HEK293 (cell line): ENCODE measurements around the gene CUEDC1.

Experiments
- CTCF ChIA-PET: fragments of 350-600 bp; formaldehyde crosslinking; extraction: SDS; loops from one replicate; lab custom pipeline; 2021; ENCODE audit warnings: antibody characterized with exemption; lab: Yijun Ruan, JAX
- POLR2A ChIA-PET: fragments of 300-600 bp; formaldehyde crosslinking; extraction: SDS; loops from one replicate; lab custom pipeline; 2020; ENCODE audit warnings: antibody characterized with exemption, inconsistent platforms; lab: Yijun Ruan, JAX
- H3K27ac ChIP-seq: fragments of 200-500 bp; sonication (Bioruptor generic); 2 replicates; pipeline ENCODE4 v1.5.1; 2014; ENCODE audit warnings: low read depth, low read length, control low read depth, inconsistent platforms; ENCODE audit errors: extremely low read depth
- H3K36me3 ChIP-seq, 2 experiments: fragments of 200-500 bp in 1 of 2; sonication (Bioruptor generic) in 1 of 2; 1 replicate in 1 of 2; 2 replicates in 1 of 2; pipeline ENCODE4 v1.5.1; 2014 to 2017; ENCODE audit warnings: inconsistent platforms in 2 of 2, low read length in 2 of 2; ENCODE audit not compliant: control insufficient read depth in 2 of 2, insufficient read depth in 1 of 2
- H3K4me1 ChIP-seq: fragments of 200-500 bp; sonication (Bioruptor generic); 2 replicates; pipeline ENCODE4 v1.5.1; 2014; ENCODE audit warnings: mild to moderate bottlenecking, low read length, inconsistent platforms; ENCODE audit not compliant: control insufficient read depth, insufficient read depth
- H3K4me3 ChIP-seq: 2 replicates; pipeline ENCODE4 v1.5.1; 2011; ENCODE audit warnings: low read depth, mild to moderate bottlenecking, control low read depth, low read length, moderate library complexity
- H3K9me3 ChIP-seq: fragments of 200-500 bp; sonication (Bioruptor generic); 2 replicates; pipeline ENCODE4 v1.5.1; 2014; ENCODE audit warnings: low read depth, low read length, inconsistent platforms; ENCODE audit not compliant: control insufficient read depth, insufficient read depth
- GLI2 ChIP-seq: fragments of 450-650 bp; formaldehyde crosslinking; IDR thresholded peaks from 2 replicates; pipeline ENCODE4; 2017; ENCODE audit warnings: missing biosample characterization, missing genetic modification characterization, low read depth, borderline replicate concordance
- HOXA7 ChIP-seq: sonication (generic); formaldehyde crosslinking; IDR thresholded peaks from 2 replicates; pipeline ENCODE4 v1.8.1; 2022; ENCODE audit warnings: missing genetic modification reagents, borderline replicate concordance
- KLF7 ChIP-seq: fragments of 450-650 bp; formaldehyde crosslinking; IDR thresholded peaks from 2 replicates; pipeline ENCODE4 v1.5.1; 2016; ENCODE audit warnings: missing biosample characterization, missing genetic modification characterization, borderline replicate concordance
- KLF8 ChIP-seq: fragments of 450-650 bp; formaldehyde crosslinking; IDR thresholded peaks from 2 replicates; pipeline ENCODE4 v1.5.1; 2016; ENCODE audit warnings: missing biosample characterization, missing genetic modification characterization
- REPIN1 ChIP-seq: fragments of 450-650 bp; formaldehyde crosslinking; IDR thresholded peaks from 2 replicates; pipeline ENCODE4 v1.5.1; 2017; ENCODE audit warnings: missing biosample characterization, missing genetic modification characterization, low read depth
- ZBTB20 ChIP-seq: fragments of 450-650 bp; formaldehyde crosslinking; IDR thresholded peaks from 2 replicates; pipeline ENCODE4 v1.5.1; 2016; ENCODE audit warnings: missing biosample characterization, missing genetic modification characterization
- ZBTB48 ChIP-seq: fragments of 450-650 bp; formaldehyde crosslinking; IDR thresholded peaks from 2 replicates; pipeline ENCODE4 v1.5.1; 2016; ENCODE audit warnings: missing biosample characterization, missing genetic modification characterization
- ZFP37 ChIP-seq: fragments of 450-650 bp; formaldehyde crosslinking; IDR thresholded peaks from 2 replicates; pipeline ENCODE4 v1.5.1; 2016; ENCODE audit warnings: missing biosample characterization, missing genetic modification characterization
- ZNF10 ChIP-seq: fragments of 450-650 bp; formaldehyde crosslinking; IDR thresholded peaks from 2 replicates; pipeline ENCODE4 v1.5.1; 2017; ENCODE audit warnings: missing biosample characterization, missing genetic modification characterization
- ZNF175 ChIP-seq: fragments of 450-650 bp; formaldehyde crosslinking; IDR thresholded peaks from 2 replicates; pipeline ENCODE4 v1.5.1; 2016; ENCODE audit warnings: missing biosample characterization, missing genetic modification characterization
- ZNF202 ChIP-seq: fragments of 450-650 bp; formaldehyde crosslinking; IDR thresholded peaks from 2 replicates; pipeline ENCODE4 v1.5.1; 2016; ENCODE audit warnings: missing biosample characterization, missing genetic modification characterization, borderline replicate concordance
- ZNF211 ChIP-seq: fragments of 450-650 bp; formaldehyde crosslinking; IDR thresholded peaks from 2 replicates; pipeline ENCODE4 v1.5.1; 2016; ENCODE audit warnings: low read depth, missing biosample characterization, missing genetic modification characterization
- ZNF501 ChIP-seq: fragments of 450-650 bp; formaldehyde crosslinking; IDR thresholded peaks from 2 replicates; pipeline ENCODE4 v1.5.1; 2016; ENCODE audit warnings: missing biosample characterization, missing genetic modification characterization
- ZNF514 ChIP-seq: fragments of 450-650 bp; formaldehyde crosslinking; IDR thresholded peaks from 2 replicates; pipeline ENCODE4 v1.5.1; 2016; ENCODE audit warnings: missing biosample characterization, missing genetic modification characterization
- ZNF530 ChIP-seq: fragments of 450-650 bp; formaldehyde crosslinking; IDR thresholded peaks from 2 replicates; pipeline ENCODE4 v1.5.1; 2016; ENCODE audit warnings: low read depth, missing biosample characterization, missing genetic modification characterization
- ZNF555 ChIP-seq: fragments of 450-650 bp; formaldehyde crosslinking; conservative IDR thresholded peaks from 2 replicates; pipeline ENCODE4 v1.5.1; 2017; ENCODE audit warnings: missing biosample characterization, mild to moderate bottlenecking, missing genetic modification characterization, inconsistent platforms
- ZNF560 ChIP-seq: fragments of 450-650 bp; formaldehyde crosslinking; IDR thresholded peaks from 2 replicates; pipeline ENCODE4 v1.5.1; 2017; ENCODE audit warnings: missing biosample characterization, missing genetic modification characterization, borderline replicate concordance
- ZNF629 ChIP-seq: fragments of 450-650 bp; formaldehyde crosslinking; IDR thresholded peaks from 2 replicates; pipeline ENCODE4 v1.5.1; 2017; ENCODE audit warnings: missing biosample characterization, missing genetic modification characterization
- ZNF707 ChIP-seq: fragments of 450-650 bp; formaldehyde crosslinking; IDR thresholded peaks from 2 replicates; pipeline ENCODE4 v1.5.1; 2016; ENCODE audit warnings: missing biosample characterization, missing genetic modification characterization
- ZNF747 ChIP-seq: fragments of 450-650 bp; formaldehyde crosslinking; IDR thresholded peaks from 2 replicates; pipeline ENCODE4 v1.5.1; 2016; ENCODE audit warnings: missing biosample characterization, missing genetic modification characterization
- ZNF768 ChIP-seq: fragments of 450-650 bp; formaldehyde crosslinking; IDR thresholded peaks from 2 replicates; pipeline ENCODE4 v1.5.1; 2018; ENCODE audit warnings: missing biosample characterization, mild to moderate bottlenecking, missing genetic modification characterization
- ZSCAN30 ChIP-seq: fragments of 450-650 bp; IDR thresholded peaks from 2 replicates; pipeline ENCODE4 v1.5.1; 2018; ENCODE audit warnings: missing biosample characterization, mild to moderate bottlenecking, missing genetic modification characterization, moderate library complexity
- TF ChIP-seq, protein P1 (sequence below): fragments of 450-650 bp; formaldehyde crosslinking; IDR thresholded peaks from 2 replicates; pipeline ENCODE4 v1.5.1; 2017; ENCODE audit warnings: missing biosample characterization, missing genetic modification characterization
- TF ChIP-seq, protein P2 (sequence below): fragments of 450-650 bp; formaldehyde crosslinking; IDR thresholded peaks from 2 replicates; pipeline ENCODE4 v1.5.1; 2016; ENCODE audit warnings: missing biosample characterization, missing genetic modification characterization
- TF ChIP-seq, protein P3 (sequence below): fragments of 450-650 bp; formaldehyde crosslinking; IDR thresholded peaks from 2 replicates; pipeline ENCODE4 v1.5.1; 2016; ENCODE audit warnings: missing biosample characterization, missing genetic modification characterization, borderline replicate concordance

Gene CUEDC1

DNA sequence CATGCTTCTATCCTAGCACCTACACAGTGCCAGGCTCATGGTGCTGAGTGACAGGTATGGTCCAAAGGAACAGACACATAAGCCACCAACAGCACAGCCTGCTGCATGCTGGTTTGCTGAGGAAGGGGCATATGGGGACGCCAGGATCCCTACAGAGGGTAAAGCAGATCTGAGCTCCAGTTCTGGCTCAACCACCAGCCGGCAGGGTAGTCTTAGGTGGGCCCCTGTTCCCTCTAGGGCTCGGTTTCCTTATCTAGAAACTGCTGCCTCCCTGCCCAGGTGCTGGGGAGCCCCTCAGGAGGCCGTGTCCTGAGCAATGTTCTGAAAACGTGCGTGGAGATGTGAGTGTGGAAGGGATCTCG, 81.2 kb downstream of the CUEDC1 start:
- TF ChIP-seq ZNF202 (tag by site-specific recombination) (no peak), ZNF629 (tag by site-specific recombination) (no peak), ZBTB48 (tag by site-specific recombination) (no peak), ZNF768 (no peak), ZNF707 (tag by site-specific recombination) (no peak), ZNF175 (no peak), KLF7 (tag by site-specific recombination) (no peak), ZNF501 (tag by site-specific recombination) (no peak), ZBTB20 (tag by site-specific recombination) (no peak), ZNF211 (tag by site-specific recombination) (no peak), ZNF747 (tag by site-specific recombination) (no peak), REPIN1 (no peak), ZFP37 (tag by site-specific recombination) (no peak), ZNF10 (no peak)
- TF ChIP-seq, protein P1, sequence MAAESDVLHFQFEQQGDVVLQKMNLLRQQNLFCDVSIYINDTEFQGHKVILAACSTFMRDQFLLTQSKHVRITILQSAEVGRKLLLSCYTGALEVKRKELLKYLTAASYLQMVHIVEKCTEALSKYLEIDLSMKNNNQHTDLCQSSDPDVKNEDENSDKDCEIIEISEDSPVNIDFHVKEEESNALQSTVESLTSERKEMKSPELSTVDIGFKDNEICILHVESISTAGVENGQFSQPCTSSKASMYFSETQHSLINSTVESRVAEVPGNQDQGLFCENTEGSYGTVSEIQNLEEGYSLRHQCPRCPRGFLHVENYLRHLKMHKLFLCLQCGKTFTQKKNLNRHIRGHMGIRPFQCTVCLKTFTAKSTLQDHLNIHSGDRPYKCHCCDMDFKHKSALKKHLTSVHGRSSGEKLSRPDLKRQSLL, result no peak
- TF ChIP-seq, protein P2, sequence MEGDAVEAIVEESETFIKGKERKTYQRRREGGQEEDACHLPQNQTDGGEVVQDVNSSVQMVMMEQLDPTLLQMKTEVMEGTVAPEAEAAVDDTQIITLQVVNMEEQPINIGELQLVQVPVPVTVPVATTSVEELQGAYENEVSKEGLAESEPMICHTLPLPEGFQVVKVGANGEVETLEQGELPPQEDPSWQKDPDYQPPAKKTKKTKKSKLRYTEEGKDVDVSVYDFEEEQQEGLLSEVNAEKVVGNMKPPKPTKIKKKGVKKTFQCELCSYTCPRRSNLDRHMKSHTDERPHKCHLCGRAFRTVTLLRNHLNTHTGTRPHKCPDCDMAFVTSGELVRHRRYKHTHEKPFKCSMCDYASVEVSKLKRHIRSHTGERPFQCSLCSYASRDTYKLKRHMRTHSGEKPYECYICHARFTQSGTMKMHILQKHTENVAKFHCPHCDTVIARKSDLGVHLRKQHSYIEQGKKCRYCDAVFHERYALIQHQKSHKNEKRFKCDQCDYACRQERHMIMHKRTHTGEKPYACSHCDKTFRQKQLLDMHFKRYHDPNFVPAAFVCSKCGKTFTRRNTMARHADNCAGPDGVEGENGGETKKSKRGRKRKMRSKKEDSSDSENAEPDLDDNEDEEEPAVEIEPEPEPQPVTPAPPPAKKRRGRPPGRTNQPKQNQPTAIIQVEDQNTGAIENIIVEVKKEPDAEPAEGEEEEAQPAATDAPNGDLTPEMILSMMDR (tag by site-specific recombination), result no peak
- Histone ChIP-seq H3K9me3 (no peaks in the 10 kb centered on the region), H3K36me3 (peaks cover 0 to 57% of the 10 kb centered on the region in 2 experiments; a peak in 2 of 3 replicates), H3K27ac (peak overlapping the region; percentile 87), H3K4me1 (peaks cover 17% of the 10 kb centered on the region), H3K4me3 (no peak overlapping the region)
- CTCF ChIA-PET, result interaction anchor here (0.6 to 6.5 kb wide), 10 partner anchors 9 to 732 kb away, joined by 3 to 95 read pairs (median 9); partner anchors contain the start of gene CUEDC1
- POLR2A ChIA-PET, result interaction anchor here (0.6 to 2.7 kb wide), 16 partner anchors 7 to 210 kb away, joined by 3 to 32 read pairs (median 10); partner anchors contain the start of genes DYNLL2, MRPS23 and SRSF1

DNA sequence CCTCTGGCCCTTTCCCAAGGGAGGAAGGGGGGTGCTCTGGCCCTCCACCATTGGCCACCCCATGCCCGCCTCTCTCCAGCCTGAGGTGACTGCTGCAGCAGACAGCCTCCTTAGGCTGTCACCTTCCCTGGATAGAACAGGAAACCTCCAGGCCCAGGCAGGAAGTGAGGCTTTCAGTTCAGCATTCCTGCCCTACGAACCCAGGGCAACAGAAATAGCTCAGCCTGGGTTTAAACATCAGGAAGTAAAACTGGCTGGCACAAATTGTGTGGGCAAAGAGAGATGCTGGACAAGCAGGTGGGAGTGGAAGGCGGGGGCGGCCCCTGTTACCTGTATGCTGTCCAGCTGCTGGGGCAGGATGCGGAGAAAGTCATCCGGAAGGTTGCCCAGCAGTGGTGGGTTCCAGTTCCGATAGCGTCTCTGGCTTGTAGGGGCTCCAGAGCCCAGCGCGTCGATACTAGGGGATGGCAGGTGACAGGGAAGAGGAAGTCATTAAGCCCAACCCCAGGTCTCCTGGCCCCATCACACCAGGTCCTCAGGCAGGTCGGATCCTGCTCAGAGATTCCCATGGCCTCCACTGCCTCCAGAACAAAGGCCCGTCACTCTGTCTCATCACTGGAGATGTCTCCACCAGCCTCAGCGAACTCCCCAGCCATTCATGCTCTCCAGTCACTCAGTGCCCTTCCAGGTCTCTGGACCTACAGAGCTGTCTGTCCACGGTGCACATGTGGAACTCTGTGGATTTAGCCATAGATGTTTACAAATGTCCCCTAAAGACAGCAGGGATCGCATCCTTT, 81.8 kb downstream of the CUEDC1 start:
- ChIA-PET CTCF (interaction anchor here (1.5 to 5.5 kb wide), 4 partner anchors 13 to 127 kb away, joined by 10 to 38 read pairs (median 18); no protein-coding TSS in a partner anchor), POLR2A (interaction anchor here (1.0 to 2.7 kb wide), 7 partner anchors 7 to 133 kb away, joined by 6 to 32 read pairs (median 14); partner anchors contain the start of genes MRPS23 and SRSF1)
- H3K27ac ChIP-seq, result peak overlapping the region; percentile 87; the same call in 1 of the 2 replicates
- peaks cover 18% of the 10 kb centered on the region for H3K4me1 ChIP-seq
- TF ChIP-seq ZNF514 (no peak), ZNF560 (tag by site-specific recombination) (no peak)
- peaks cover 0 to 57% of the 10 kb centered on the region in 2 experiments; a peak in 2 of 3 replicates for H3K36me3 ChIP-seq
- H3K4me3 ChIP-seq, result no peak overlapping the region
- no peaks in the 10 kb centered on the region for H3K9me3 ChIP-seq

DNA sequence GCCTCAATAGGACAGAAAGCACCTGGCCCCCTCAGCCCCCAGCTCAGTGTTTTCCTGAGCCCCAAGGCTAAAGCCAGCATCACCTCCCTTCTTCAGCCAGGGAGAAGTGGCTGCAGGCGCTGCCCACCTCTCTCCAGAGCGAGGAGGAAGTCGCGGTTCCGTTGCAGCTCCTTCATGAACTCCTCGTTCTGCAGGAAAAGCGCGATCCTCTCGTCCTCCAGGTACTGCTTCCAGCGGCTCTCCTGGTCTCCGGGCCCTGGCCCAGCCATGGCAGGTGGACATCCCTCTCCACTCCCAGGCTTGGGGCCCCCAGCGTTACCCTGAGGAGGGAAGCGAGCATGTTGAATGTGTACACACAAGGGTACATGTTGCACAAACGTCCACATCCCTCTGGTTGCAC, 82.7 kb downstream of the CUEDC1 start:
- Histone ChIP-seq H3K4me1 (peaks cover 24% of the 10 kb centered on the region), H3K27ac (no peak overlapping the region)
- POLR2A ChIA-PET, result no interaction called here
- no peak for TF ChIP-seq ZNF555 (tag by site-specific recombination)
- no peak for TF ChIP-seq ZSCAN30 (tag by site-specific recombination)
- TF ChIP-seq KLF8 (tag by site-specific recombination), result no peak
- TF ChIP-seq GLI2 (tag by site-specific recombination), result no peak
- no peak for TF ChIP-seq HOXA7 (CRISPR knock-in tag)
- TF ChIP-seq, protein P3, sequence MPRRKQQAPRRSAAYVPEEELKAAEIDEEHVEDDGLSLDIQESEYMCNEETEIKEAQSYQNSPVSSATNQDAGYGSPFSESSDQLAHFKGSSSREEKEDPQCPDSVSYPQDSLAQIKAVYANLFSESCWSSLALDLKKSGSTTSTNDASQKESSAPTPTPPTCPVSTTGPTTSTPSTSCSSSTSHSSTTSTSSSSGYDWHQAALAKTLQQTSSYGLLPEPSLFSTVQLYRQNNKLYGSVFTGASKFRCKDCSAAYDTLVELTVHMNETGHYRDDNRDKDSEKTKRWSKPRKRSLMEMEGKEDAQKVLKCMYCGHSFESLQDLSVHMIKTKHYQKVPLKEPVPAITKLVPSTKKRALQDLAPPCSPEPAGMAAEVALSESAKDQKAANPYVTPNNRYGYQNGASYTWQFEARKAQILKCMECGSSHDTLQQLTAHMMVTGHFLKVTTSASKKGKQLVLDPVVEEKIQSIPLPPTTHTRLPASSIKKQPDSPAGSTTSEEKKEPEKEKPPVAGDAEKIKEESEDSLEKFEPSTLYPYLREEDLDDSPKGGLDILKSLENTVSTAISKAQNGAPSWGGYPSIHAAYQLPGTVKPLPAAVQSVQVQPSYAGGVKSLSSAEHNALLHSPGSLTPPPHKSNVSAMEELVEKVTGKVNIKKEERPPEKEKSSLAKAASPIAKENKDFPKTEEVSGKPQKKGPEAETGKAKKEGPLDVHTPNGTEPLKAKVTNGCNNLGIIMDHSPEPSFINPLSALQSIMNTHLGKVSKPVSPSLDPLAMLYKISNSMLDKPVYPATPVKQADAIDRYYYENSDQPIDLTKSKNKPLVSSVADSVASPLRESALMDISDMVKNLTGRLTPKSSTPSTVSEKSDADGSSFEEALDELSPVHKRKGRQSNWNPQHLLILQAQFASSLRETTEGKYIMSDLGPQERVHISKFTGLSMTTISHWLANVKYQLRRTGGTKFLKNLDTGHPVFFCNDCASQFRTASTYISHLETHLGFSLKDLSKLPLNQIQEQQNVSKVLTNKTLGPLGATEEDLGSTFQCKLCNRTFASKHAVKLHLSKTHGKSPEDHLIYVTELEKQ (tag by site-specific recombination), result no peak
- TF ChIP-seq ZNF530, result no peak

More for the DNA sequence above, 82.7 kb downstream of the CUEDC1 start:
- CTCF ChIA-PET, result interaction anchor here (0.8 to 6.8 kb wide), 3 partner anchors 15 to 127 kb away, joined by 4 to 78 read pairs (median 36); no protein-coding TSS in a partner anchor
- H3K9me3 ChIP-seq, result no peaks in the 10 kb centered on the region
- no peak overlapping the region for H3K4me3 ChIP-seq
- H3K36me3 ChIP-seq, result peaks cover 0 to 51% of the 10 kb centered on the region in 2 experiments; a peak in 1 of 3 replicates
